PC-9 (cell line): ENCODE data around the gene NOP53. TPM values are rescaled to one million over a fixed set of nuclear protein-coding genes. Genes with fewer than 3 reads are reported as not detected.
"Not testable (repeated sequence)": the region's sequence is repeated elsewhere in the genome, so short reads cannot be mapped to it uniquely, and the experiment has no call there.

Experiments used
- BruUV-seq: library from RNA; stranded (reverse); fragments of 400-500 nt; replicated peaks from 2 replicates; lab custom pipeline; 2021; lab: Mats Ljungman, UMichigan
- CTCF ChIA-PET: fragments of 300-600 bp; sonication (Branson Sonifier 250); formaldehyde crosslinking; loops from one replicate; lab custom pipeline; 2022; ENCODE audit warnings: antibody characterized with exemption; lab: Charles Lee
- POLR2A ChIA-PET: fragments of 300-600 bp; sonication (Branson Sonifier 250); formaldehyde crosslinking; loops from one replicate; lab custom pipeline; 2022; ENCODE audit warnings: antibody characterized with exemption; ENCODE audit not compliant: unreplicated experiment; lab: Charles Lee
- DNase-seq, 2 experiments: peaks; one replicate each; pipeline versions ENCODE4 v3.0.0 to v3.0.0-alpha.2; 2015 to 2022; ENCODE audit warnings: mixed read lengths in 1 of 2
- H2AFZ ChIP-seq: fragments of 200-600 bp; sonication (generic); 2 replicates; pipeline ENCODE4 v1.8.1; 2017; ENCODE audit warnings: antibody characterized with exemption
- H3F3A ChIP-seq: fragments of 200-600 bp; sonication (generic); 2 replicates; pipeline ENCODE4 v1.8.1; 2017; ENCODE audit warnings: antibody characterized with exemption, mild to moderate bottlenecking, low read depth; ENCODE audit not compliant: insufficient read depth
- H3K27ac ChIP-seq: fragments of 200-600 bp; sonication (generic); 2 replicates; pipeline ENCODE4 v1.6.1; 2016; ENCODE audit warnings: mixed run types
- H3K27me3 ChIP-seq: fragments of 200-600 bp; sonication (generic); 2 replicates; pipeline ENCODE4 v1.6.1; 2016; ENCODE audit warnings: low read depth, mixed run types; ENCODE audit not compliant: insufficient read depth
- H3K36me3 ChIP-seq: fragments of 200-600 bp; sonication (generic); 2 replicates; pipeline ENCODE4 v1.6.1; 2016; ENCODE audit warnings: low read depth, mixed run types
- H3K4me1 ChIP-seq: fragments of 200-600 bp; sonication (generic); replicated peaks from 2 replicates; pipeline ENCODE4 v1.6.1; 2016; ENCODE audit warnings: mixed run types; ENCODE audit not compliant: insufficient read depth
- H3K4me2 ChIP-seq: fragments of 200-600 bp; sonication (generic); 2 replicates; pipeline ENCODE4 v1.6.1; 2017; ENCODE audit warnings: mixed run types
- H3K4me3 ChIP-seq: fragments of 200-600 bp; sonication (generic); 2 replicates; pipeline ENCODE4 v1.6.1; 2016; ENCODE audit warnings: mixed run types
- H3K79me2 ChIP-seq: fragments of 200-600 bp; sonication (generic); 2 replicates; pipeline ENCODE4 v1.6.1; 2017; ENCODE audit warnings: low read depth, mixed run types
- H3K9me2 ChIP-seq: fragments of 200-600 bp; sonication (generic); 2 replicates; pipeline ENCODE4 v1.8.1; 2017; ENCODE audit warnings: mild to moderate bottlenecking; ENCODE audit not compliant: insufficient read depth
- H3K9me3 ChIP-seq: fragments of 200-600 bp; sonication (generic); 2 replicates; pipeline ENCODE4 v1.8.1; 2016; ENCODE audit warnings: low read depth; ENCODE audit not compliant: insufficient read depth
- H4K20me1 ChIP-seq: fragments of 200-600 bp; sonication (generic); 2 replicates; pipeline ENCODE4 v1.8.1; 2017; ENCODE audit not compliant: insufficient read depth
- EZH2 ChIP-seq: fragments of 200-600 bp; sonication (generic); IDR thresholded peaks from 2 replicates; pipeline ENCODE4 v1.8.0; 2017; ENCODE audit warnings: antibody characterized with exemption, low read depth
- intact Hi-C: fragments of 100-400 bp; cut with micrococcal nuclease; formaldehyde crosslinking; loops from one replicate; pipeline ENCODE4 v1.10.0; 2022; ENCODE audit not compliant: unreplicated experiment
- total RNA-seq: library from RNA; stranded (reverse); gene quantifications from 2 replicates; pipeline ENCODE4 v1.2.3, GENCODE V29; 2021
- TF ChIP-seq, protein P1 (sequence below): fragments of 200-600 bp; sonication (generic); conservative IDR thresholded peaks from 2 replicates; pipeline ENCODE4 v1.6.1; 2017; ENCODE audit warnings: mixed run types, antibody characterized with exemption, mild to moderate bottlenecking, moderate library complexity

NOP53 gene
- total RNA-seq, 1 experiment from 2014 or later, result 225 TPM

DNA sequence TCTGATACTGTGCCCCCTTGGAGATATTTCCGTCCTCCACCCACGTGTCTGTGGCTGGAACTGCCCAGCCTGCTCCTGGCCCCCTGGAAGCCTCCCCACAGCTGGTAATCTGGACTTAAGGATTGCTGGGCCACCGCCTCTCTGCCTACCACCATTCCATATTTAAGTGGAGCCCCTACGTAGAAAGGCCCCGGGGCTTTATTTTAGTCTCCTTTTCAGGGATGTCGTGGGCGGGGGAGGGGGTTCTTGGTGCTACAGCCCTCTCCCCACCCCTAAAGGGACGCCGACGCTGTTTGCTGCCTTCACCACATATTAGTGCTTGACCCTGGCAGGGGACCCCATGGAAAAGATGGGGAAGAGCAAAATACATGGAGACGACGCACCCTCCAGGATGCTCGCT lies 2.7 kb upstream of the NOP53 start:
- Histone ChIP-seq H3K9me3 (no peaks in the 10 kb centered on the region), H3K4me3 (no peak overlapping the region), H3K27ac (peak overlapping the region; percentile 73), H3K79me2 (peaks cover 19% of the 10 kb centered on the region), H3K27me3 (no peaks in the 10 kb centered on the region), H3K4me2 (peak overlapping the region; percentile 91), H2AFZ (peak overlapping the region; percentile 77), H3K9me2 (peaks cover 4% of the 10 kb centered on the region; the same call in 1 of the 2 replicates), H4K20me1 (peaks cover 11% of the 10 kb centered on the region; the same call in 1 of the 2 replicates), H3K4me1 (peaks cover 29% of the 10 kb centered on the region), H3F3A (peaks cover 29% of the 10 kb centered on the region), H3K36me3 (peaks cover 8% of the 10 kb centered on the region)
- ChIA-PET CTCF (no interaction called here), POLR2A (interaction anchor here (0.6 to 1.2 kb wide), 2 partner anchors 19 to 38 kb away, joined by 3 read pairs; no protein-coding TSS in a partner anchor)
- DNase-seq, result no peak
- intact Hi-C loops, result loop anchor here (1.0 kb wide), 2 partner anchors 13 to 29 kb away; partner anchors contain the start of gene EHD2
- TF ChIP-seq, protein P1, sequence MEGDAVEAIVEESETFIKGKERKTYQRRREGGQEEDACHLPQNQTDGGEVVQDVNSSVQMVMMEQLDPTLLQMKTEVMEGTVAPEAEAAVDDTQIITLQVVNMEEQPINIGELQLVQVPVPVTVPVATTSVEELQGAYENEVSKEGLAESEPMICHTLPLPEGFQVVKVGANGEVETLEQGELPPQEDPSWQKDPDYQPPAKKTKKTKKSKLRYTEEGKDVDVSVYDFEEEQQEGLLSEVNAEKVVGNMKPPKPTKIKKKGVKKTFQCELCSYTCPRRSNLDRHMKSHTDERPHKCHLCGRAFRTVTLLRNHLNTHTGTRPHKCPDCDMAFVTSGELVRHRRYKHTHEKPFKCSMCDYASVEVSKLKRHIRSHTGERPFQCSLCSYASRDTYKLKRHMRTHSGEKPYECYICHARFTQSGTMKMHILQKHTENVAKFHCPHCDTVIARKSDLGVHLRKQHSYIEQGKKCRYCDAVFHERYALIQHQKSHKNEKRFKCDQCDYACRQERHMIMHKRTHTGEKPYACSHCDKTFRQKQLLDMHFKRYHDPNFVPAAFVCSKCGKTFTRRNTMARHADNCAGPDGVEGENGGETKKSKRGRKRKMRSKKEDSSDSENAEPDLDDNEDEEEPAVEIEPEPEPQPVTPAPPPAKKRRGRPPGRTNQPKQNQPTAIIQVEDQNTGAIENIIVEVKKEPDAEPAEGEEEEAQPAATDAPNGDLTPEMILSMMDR, result no peak
- no peak for TF ChIP-seq EZH2
- no TSS peak for BruUV-seq

DNA sequence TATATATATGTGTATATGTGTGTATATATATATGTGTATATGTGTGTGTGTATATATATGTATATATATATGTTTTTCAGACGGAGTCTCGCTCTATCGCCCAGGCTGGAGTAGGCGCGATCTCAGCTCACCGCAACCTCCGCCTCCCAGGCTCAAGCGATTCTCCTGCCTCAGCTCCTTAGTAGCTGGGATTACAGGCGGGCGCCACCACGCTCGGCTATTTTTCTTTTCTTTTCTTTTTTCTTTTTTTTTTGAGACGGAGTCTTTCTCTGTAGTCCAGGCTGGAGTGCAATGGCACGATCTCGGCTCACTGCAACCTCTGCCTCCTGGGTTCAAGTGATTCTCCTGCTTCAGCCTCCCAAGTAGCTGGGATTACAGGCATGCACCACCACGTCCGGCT lies 783 bp downstream of the NOP53 start:
- BruUV-seq, result not testable (repeated sequence)

DNA sequence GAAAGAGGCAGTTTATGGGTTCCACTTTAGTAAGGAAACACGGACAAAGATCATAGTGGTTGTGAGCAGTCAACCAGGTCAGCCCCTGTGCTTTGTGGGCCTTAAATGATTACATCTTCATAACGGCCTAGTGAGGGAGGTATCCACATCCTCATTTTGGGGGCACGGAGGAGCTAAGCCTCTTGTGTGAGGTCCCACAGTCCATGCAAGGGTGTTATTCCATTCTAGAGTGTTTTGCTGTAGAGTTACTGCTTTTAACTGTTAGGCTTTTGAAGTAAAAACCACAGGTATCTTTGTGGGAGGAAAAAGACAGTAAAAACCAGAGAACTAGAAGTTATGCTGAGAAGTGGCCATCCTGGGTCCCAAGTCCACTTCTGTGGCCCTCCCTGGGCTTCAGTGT lies 4.0 kb downstream of the NOP53 start:
- POLR2A ChIA-PET, result no interaction called here
- Histone ChIP-seq H3K36me3 (peaks cover 58% of the 10 kb centered on the region), H3F3A (peaks cover 17% of the 10 kb centered on the region), H3K4me2 (no peak overlapping the region), H3K9me2 (peaks cover 4% of the 10 kb centered on the region; the same call in 1 of the 2 replicates), H3K79me2 (peaks cover 45% of the 10 kb centered on the region), H3K9me3 (no peaks in the 10 kb centered on the region), H3K27me3 (no peaks in the 10 kb centered on the region), H4K20me1 (peaks cover 55% of the 10 kb centered on the region), H2AFZ (no peak overlapping the region), H3K27ac (no peak overlapping the region), H3K4me1 (peaks cover 17% of the 10 kb centered on the region), H3K4me3 (no peak overlapping the region)
- intact Hi-C loops, result no loop called here
- DNase-seq, result no peak
- no peak for TF ChIP-seq EZH2
- TF ChIP-seq, protein P1, result no peak
- CTCF ChIA-PET, result no interaction called here
- BruUV-seq, result no TSS peak

More for the DNA sequence above, 783 bp downstream of the NOP53 start:
- Histone ChIP-seq H3K4me2 (peak overlapping the region; percentile 91), H3F3A (peaks cover 31% of the 10 kb centered on the region), H3K79me2 (peaks cover 45% of the 10 kb centered on the region), H4K20me1 (peaks cover 42% of the 10 kb centered on the region), H3K4me3 (peak overlapping the region; percentile 94), H3K4me1 (peaks cover 29% of the 10 kb centered on the region), H3K36me3 (peaks cover 36% of the 10 kb centered on the region), H3K27ac (peak overlapping the region; percentile 82; the same call in 1 of the 2 replicates)
- H3K9me2 ChIP-seq, intact Hi-C loops, H3K27me3 ChIP-seq, DNase-seq, H2AFZ ChIP-seq, POLR2A ChIA-PET, H3K9me3 ChIP-seq: not testable (repeated sequence)
- CTCF ChIA-PET, result interaction anchor here (0.6 kb wide), 1 partner anchor 259 kb away, joined by 3 read pairs; no protein-coding TSS in a partner anchor
